ENCODE data around the gene SMURF2.

GRCh38 chr17:64603987-64604386 is 58.1 kb downstream of the SMURF2 start:
- TF ChIP-seq CTCF (conservative IDR thresholded peaks at IDR 0.05 in 1 of 2, IDR thresholded peaks at IDR 0.05 in 1 of 2; ENCODE audit: extremely low read depth in 1 of 2, insufficient read depth in 1 of 2, low read depth in 1 of 2, low read length in 2 of 2), result no peak
- TF ChIP-seq EZH2 (IDR thresholded peaks at IDR 0.05; ENCODE audit: borderline replicate concordance, low read length), result no peak

Data from mammary epithelial cell (primary cell).